Prostate gland (tissue), 2 donors: ENCODE measurements around the gene C10orf53.

ENCODE experiments used
- POLR2A ChIP-seq: fragments of 450-650 bp; IDR thresholded peaks from one replicate; pipeline ENCODE4 v1.6.1; 2016; ENCODE audit warnings: antibody characterized with exemption, mild to moderate bottlenecking
- POLR2AphosphoS5 ChIP-seq: sonication (generic); formaldehyde crosslinking; IDR thresholded peaks from one replicate; pipeline ENCODE4 v1.6.1; 2017; ENCODE audit warnings: antibody characterized with exemption
- TF ChIP-seq, protein P1 (sequence below), 4 experiments: fragments of 200-600 bp in 2 of 4; fragments of 450-650 bp in 2 of 4; sonication (generic) in 2 of 4; IDR thresholded peaks; 1 replicate in 3 of 4; 2 replicates in 1 of 4; pipeline ENCODE4 v1.5.1; 2016 to 2019; ENCODE audit warnings: antibody characterized with exemption in 4 of 4, mild to moderate bottlenecking in 2 of 4, moderate library complexity in 2 of 4

DNA sequence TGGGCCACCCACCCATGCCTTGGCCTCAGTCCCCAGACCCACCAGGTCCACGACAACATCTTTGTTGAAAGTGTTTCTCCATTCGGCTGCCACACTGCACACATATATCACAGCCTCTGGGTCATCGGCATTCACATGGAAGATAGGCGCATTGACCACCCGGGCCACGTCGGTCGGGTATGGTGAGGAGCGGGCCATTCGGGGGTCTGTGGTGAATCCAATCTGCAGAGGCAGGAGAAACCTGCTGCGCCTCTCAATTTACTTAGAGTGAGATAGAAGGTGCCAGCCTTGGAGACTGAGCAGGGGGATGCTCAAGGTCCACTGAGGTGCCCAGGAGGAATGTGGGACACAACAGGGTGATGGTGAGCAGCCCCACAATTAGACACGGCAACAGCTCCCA is 66.3 kb downstream of the C10orf53 start:
- no peak for TF ChIP-seq POLR2AphosphoS5
- TF ChIP-seq, protein P1, sequence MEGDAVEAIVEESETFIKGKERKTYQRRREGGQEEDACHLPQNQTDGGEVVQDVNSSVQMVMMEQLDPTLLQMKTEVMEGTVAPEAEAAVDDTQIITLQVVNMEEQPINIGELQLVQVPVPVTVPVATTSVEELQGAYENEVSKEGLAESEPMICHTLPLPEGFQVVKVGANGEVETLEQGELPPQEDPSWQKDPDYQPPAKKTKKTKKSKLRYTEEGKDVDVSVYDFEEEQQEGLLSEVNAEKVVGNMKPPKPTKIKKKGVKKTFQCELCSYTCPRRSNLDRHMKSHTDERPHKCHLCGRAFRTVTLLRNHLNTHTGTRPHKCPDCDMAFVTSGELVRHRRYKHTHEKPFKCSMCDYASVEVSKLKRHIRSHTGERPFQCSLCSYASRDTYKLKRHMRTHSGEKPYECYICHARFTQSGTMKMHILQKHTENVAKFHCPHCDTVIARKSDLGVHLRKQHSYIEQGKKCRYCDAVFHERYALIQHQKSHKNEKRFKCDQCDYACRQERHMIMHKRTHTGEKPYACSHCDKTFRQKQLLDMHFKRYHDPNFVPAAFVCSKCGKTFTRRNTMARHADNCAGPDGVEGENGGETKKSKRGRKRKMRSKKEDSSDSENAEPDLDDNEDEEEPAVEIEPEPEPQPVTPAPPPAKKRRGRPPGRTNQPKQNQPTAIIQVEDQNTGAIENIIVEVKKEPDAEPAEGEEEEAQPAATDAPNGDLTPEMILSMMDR (IDR thresholded peaks at IDR 0.05): no peak
- no peak for TF ChIP-seq POLR2A
